Fibroblast of lung (primary cell): ENCODE results near the gene TGFB1. TPM values are rescaled to one million over a fixed set of nuclear protein-coding genes. Genes with fewer than 3 reads are reported as not detected.
"Not testable (repeated sequence)": the region's sequence is repeated elsewhere in the genome, so short reads cannot be mapped to it uniquely, and the experiment has no call there.

Experiments used
- DNase-seq, 2 donors: peaks; one replicate each; pipeline versions ENCODE4 v3.0.0 to v3.0.0-alpha.2; 2010; ENCODE audit warnings: low read depth in 2 of 2
- H2AFZ ChIP-seq: 2 replicates; pipeline ENCODE4 v1.5.1; 2012; ENCODE audit warnings: low read length, control low read depth, inconsistent platforms
- H3K27ac ChIP-seq: 2 replicates; pipeline ENCODE4 v1.5.1; 2011; ENCODE audit warnings: low read length, control low read depth; ENCODE audit not compliant: insufficient read depth
- H3K27me3 ChIP-seq: 2 replicates; pipeline ENCODE4 v1.5.1; 2011; ENCODE audit warnings: mild to moderate bottlenecking, low read length; ENCODE audit not compliant: control insufficient read depth, insufficient read depth
- H3K36me3 ChIP-seq: 2 replicates; pipeline ENCODE4 v1.5.1; 2011; ENCODE audit warnings: low read length; ENCODE audit not compliant: control insufficient read depth, insufficient read depth
- H3K4me1 ChIP-seq: 2 replicates; pipeline ENCODE4 v1.5.1; 2011; ENCODE audit warnings: low read length; ENCODE audit not compliant: control insufficient read depth, insufficient read depth; ENCODE audit errors: extremely low read depth
- H3K4me2 ChIP-seq: 2 replicates; pipeline ENCODE4 v1.5.1; 2011; ENCODE audit warnings: low read length, control low read depth; ENCODE audit not compliant: insufficient read depth; ENCODE audit errors: extremely low read depth
- H3K4me3 ChIP-seq, 4 experiments: fragments of 200-600 bp in 1 of 4; sonication (generic) in 1 of 4; replicated peaks in 1 of 4; 2 replicates each; pipeline ENCODE4 v1.5.1; 2011 to 2016; ENCODE audit warnings: low read length in 4 of 4, low read depth in 3 of 4, mild to moderate bottlenecking in 3 of 4, control low read depth in 2 of 4, inconsistent platforms in 1 of 4, mixed read lengths in 1 of 4; ENCODE audit not compliant: insufficient read depth in 1 of 4; ENCODE audit errors: control extremely low read depth in 1 of 4
- H3K79me2 ChIP-seq: 2 replicates; pipeline ENCODE4 v1.5.1; 2012; ENCODE audit warnings: mild to moderate bottlenecking, low read length, inconsistent platforms; ENCODE audit not compliant: control insufficient read depth, insufficient read depth
- H3K9ac ChIP-seq: 2 replicates; pipeline ENCODE4 v1.5.1; 2011; ENCODE audit warnings: mild to moderate bottlenecking, low read length, control low read depth; ENCODE audit not compliant: insufficient read depth
- H3K9me3 ChIP-seq: 2 replicates; pipeline ENCODE4 v1.5.1; 2012; ENCODE audit warnings: low read depth, low read length; ENCODE audit not compliant: control insufficient read depth, insufficient read depth
- H4K20me1 ChIP-seq: 2 replicates; pipeline ENCODE4 v1.5.1; 2011; ENCODE audit warnings: low read length; ENCODE audit not compliant: control insufficient read depth, insufficient read depth; ENCODE audit errors: extremely low read depth
- EZH2 ChIP-seq: IDR thresholded peaks from 2 replicates; pipeline ENCODE4 v1.5.1; 2012; ENCODE audit warnings: low read length, control low read depth, mild to moderate bottlenecking; ENCODE audit errors: missing control alignments
- polyA plus RNA-seq, 2 donors: library from polyadenylated mRNA; depleted of rRNA in 1 of 2; stranded (reverse) in 1 of 2; unstranded in 1 of 2; fragments of >200 nt; gene quantifications; 2 replicates each; pipeline ENCODE4 v1.2.1, GENCODE V29; 2011 to 2012; ENCODE audit warnings: missing spikeins in 1 of 2
- total RNA-seq: library from RNA; depleted of rRNA; stranded (reverse); fragments of >200 nt; gene quantifications from 2 replicates; pipeline ENCODE4 v1.2.1, GENCODE V29; 2014
- TF ChIP-seq, protein P1 (sequence below), 2 donors: IDR thresholded peaks in 1 of 2; conservative IDR thresholded peaks in 1 of 2; 1 replicate in 1 of 2; 2 replicates in 1 of 2; pipeline ENCODE4 v1.5.1; 2011 to 2012; ENCODE audit warnings: low read length in 2 of 2, control low read depth in 1 of 2, inconsistent platforms in 1 of 2, low read depth in 1 of 2, mild to moderate bottlenecking in 1 of 2

Gene TGFB1
- total and polyA plus RNA-seq, 2 donors (not counting 1 experiment from before 2014, with no cell fraction given) = 4.2 to 14.4 TPM

DNA sequence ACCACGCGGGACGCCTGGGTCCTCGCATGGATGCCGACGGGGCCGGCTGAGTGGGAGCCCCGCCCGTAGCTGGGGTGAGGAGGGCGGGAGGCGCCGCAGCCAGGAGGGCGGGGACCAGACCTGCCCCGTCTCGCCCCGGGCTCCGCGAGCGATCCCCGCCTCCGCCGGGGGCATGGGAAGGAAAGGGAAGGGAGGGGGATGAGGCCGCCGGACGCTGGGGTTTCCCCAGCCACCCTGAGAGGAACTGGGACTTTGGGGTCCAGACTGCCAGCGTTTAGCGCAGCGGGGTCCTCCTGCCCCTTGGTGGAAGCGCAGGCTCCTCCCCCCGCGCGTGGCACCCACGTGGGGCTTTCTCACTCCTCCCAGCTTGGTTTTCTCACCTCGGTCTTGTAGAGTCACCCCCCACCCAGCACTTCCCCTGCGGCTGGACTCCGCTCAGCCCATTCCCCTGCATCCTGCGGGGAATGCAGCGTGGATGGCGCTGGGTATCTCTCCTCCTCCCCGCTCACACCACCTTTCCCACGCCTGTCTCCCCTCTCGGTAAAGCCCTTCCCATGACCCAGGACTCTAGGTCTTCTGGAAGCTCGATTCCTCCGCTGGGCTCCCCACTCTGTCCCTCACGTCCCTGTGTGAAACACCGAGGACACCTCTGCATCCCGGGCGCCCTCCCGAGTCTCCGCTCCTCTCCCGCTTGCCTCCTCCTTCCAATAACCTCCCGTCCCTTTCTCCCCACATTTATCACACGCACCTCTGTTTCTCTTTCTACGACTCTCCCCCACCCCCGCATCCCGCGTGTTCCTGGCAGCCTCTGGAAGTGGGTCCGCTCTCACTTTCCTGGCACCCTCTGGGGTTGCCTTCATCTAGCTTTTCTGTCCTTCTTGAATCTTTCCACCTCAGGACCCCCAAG lies 2.1 kb downstream of the TGFB1 start:
- peak in 1 of 2 donors; percentile 64 for DNase-seq
- no peaks in the 10 kb centered on the region for H3K9me3 ChIP-seq
- H4K20me1 ChIP-seq = peaks cover 1% of the 10 kb centered on the region
- H3K4me1 ChIP-seq = peaks cover 5% of the 10 kb centered on the region
- peak overlapping the region; percentile 56 for H3K27ac ChIP-seq
- H3K36me3 ChIP-seq = peaks cover 2% of the 10 kb centered on the region
- H3K27me3 ChIP-seq = no peaks in the 10 kb centered on the region
- TF ChIP-seq EZH2 = no peak
- TF ChIP-seq, protein P1, sequence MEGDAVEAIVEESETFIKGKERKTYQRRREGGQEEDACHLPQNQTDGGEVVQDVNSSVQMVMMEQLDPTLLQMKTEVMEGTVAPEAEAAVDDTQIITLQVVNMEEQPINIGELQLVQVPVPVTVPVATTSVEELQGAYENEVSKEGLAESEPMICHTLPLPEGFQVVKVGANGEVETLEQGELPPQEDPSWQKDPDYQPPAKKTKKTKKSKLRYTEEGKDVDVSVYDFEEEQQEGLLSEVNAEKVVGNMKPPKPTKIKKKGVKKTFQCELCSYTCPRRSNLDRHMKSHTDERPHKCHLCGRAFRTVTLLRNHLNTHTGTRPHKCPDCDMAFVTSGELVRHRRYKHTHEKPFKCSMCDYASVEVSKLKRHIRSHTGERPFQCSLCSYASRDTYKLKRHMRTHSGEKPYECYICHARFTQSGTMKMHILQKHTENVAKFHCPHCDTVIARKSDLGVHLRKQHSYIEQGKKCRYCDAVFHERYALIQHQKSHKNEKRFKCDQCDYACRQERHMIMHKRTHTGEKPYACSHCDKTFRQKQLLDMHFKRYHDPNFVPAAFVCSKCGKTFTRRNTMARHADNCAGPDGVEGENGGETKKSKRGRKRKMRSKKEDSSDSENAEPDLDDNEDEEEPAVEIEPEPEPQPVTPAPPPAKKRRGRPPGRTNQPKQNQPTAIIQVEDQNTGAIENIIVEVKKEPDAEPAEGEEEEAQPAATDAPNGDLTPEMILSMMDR (conservative IDR thresholded peaks at IDR 0.05 in 1 of 2, IDR thresholded peaks at IDR 0.05 in 1 of 2; ENCODE audit: low read depth in 1 of 2, low read length in 2 of 2) = no peak
- H3K4me2 ChIP-seq = peak overlapping the region; percentile 98
- H3K4me3 ChIP-seq = peak overlapping the region; percentile 80 to 92 (median 87)
- H2AFZ ChIP-seq = peak overlapping the region; percentile 26
- peaks cover 28% of the 10 kb centered on the region for H3K79me2 ChIP-seq
- peak overlapping the region; percentile 69 for H3K9ac ChIP-seq

DNA sequence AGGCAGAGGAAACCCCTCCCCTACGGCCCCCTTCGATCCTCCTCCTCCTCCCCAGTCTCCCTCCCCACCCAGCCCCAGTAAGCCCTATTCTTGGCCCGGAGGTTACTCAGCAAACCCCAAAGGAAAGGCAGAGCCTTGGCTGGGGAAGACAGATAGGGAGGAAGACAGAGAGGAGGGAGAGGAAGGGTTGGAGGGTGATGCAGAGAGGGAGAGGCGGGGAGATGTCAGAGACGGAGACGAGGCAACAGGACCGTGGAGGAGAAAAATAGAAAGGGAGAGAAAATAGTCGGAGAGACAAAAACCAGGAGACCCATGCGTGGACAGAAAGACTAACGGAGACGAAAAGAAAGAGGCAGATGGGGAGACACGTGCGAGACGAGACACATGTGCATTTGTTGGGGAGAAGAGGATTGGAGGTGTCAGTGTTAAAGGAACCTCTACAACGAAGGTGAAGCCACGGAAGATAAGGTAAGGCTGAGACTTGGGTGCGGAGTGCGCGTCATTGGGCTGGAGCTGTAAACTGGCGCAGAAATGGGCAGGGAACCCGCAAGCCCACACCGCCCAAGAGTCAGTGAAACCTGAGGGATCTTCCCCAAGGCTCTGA lies 2.9 kb downstream of the TGFB1 start:
- H3K9me3 ChIP-seq = no peaks in the 10 kb centered on the region
- peak overlapping the region; percentile 69 to 92 (median 87) for H3K4me3 ChIP-seq
- H4K20me1 ChIP-seq = peaks cover 1% of the 10 kb centered on the region
- H3K4me1 ChIP-seq = peaks cover 5% of the 10 kb centered on the region
- peaks cover 2% of the 10 kb centered on the region for H3K36me3 ChIP-seq
- H3K9ac ChIP-seq = peak overlapping the region; percentile 69
- H2AFZ ChIP-seq = peak overlapping the region; percentile 63
- peak overlapping the region; percentile 98 for H3K4me2 ChIP-seq
- DNase-seq = peak in 1 of 2 donors; percentile 17
- peaks cover 28% of the 10 kb centered on the region for H3K79me2 ChIP-seq
- H3K27me3 ChIP-seq = no peaks in the 10 kb centered on the region
- H3K27ac ChIP-seq = peak overlapping the region; percentile 56
- TF ChIP-seq EZH2 = no peak
- TF ChIP-seq, protein P1 (conservative IDR thresholded peaks at IDR 0.05 in 1 of 2, IDR thresholded peaks at IDR 0.05 in 1 of 2; ENCODE audit: low read depth in 1 of 2, low read length in 2 of 2) = no peak

DNA sequence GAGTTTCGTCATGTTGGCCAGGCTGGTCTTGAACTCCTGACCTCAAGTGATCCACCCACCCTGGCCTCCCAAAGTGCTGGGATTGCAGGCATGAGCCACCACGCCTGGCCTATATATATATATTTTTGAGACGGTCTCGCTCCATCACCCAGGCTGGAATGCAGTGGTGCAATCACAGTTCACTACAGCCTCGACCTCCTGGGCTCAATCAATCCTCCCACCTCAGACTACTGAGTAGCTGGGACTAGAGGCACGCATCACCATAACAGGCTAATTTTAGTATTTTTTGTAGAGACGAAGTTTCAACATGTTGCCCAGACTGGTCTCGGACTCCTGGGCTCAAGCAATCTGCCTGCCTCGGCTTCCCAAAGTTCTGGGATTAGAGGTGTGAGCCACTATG lies 6.8 kb downstream of the TGFB1 start:
- not testable (repeated sequence) for H3K36me3 ChIP-seq, H3K9me3 ChIP-seq, H2AFZ ChIP-seq, H3K4me3 ChIP-seq, H3K9ac ChIP-seq, DNase-seq, H3K27ac ChIP-seq, H3K4me2 ChIP-seq, H4K20me1 ChIP-seq, H3K4me1 ChIP-seq, H3K27me3 ChIP-seq
- peaks cover 14% of the 10 kb centered on the region for H3K79me2 ChIP-seq
